HCT116 (cell line): ENCODE data around the gene FBXL15. TPM values are rescaled to one million over a fixed set of nuclear protein-coding genes. Genes with fewer than 3 reads are reported as not detected.
A peak's percentile ranks its signal among the peaks of the same experiment; 100 is the strongest.

Source experiments
- ATAC-seq: fragments of 200-7000 bp; cut with Tn5 transposase; 2 replicates; pipeline ENCODE4 v1.9.1; 2020; ENCODE audit warnings: mild to moderate bottlenecking, moderate library complexity
- BruUV-seq: library from RNA; stranded (reverse); fragments of 400-500 nt; replicated peaks from 2 replicates; lab custom pipeline; 2021; lab: Mats Ljungman, UMichigan
- CTCF ChIA-PET: fragments of 300-600 bp; sonication (Branson Sonifier 250); formaldehyde crosslinking; loops from one replicate; lab custom pipeline; 2021; ENCODE audit warnings: antibody characterized with exemption; lab: Charles Lee
- POLR2A ChIA-PET: fragments of 300-600, 350-600 bp; sonication (Branson Sonifier 250); formaldehyde crosslinking; loops from one replicate; lab custom pipeline; 2021; ENCODE audit warnings: antibody characterized with exemption; lab: Charles Lee
- RAD21 ChIA-PET, 2 experiments: fragments of 300-600 bp; sonication (Branson Sonifier 250); formaldehyde crosslinking; loops; one replicate each; lab custom pipeline; 2023; ENCODE audit warnings: low total read pairs in 2 of 2; ENCODE audit not compliant: uncharacterized antibody in 2 of 2, unreplicated experiment in 2 of 2, low non-redundant PET in 1 of 2; lab: Charles Lee
- DNase-seq: peaks from one replicate; pipeline ENCODE4 v3.0.0-alpha.2; 2010; ENCODE audit warnings: low read depth, low spot score
- H2AFZ ChIP-seq: fragments of 200-600 bp; shearing (Covaris generic), sonication (generic); 2 replicates; pipeline ENCODE4 v1.6.1; 2017; ENCODE audit warnings: low read depth, mixed run types, mixed read lengths, antibody characterized with exemption, low read length; ENCODE audit not compliant: poor library complexity, severe bottlenecking
- H3K27ac ChIP-seq: 2 replicates; pipeline ENCODE4 v1.5.1; 2012; ENCODE audit warnings: low read depth, low read length
- H3K27me3 ChIP-seq: fragments of 200-600 bp; sonication (generic); 2 replicates; pipeline ENCODE4 v1.6.1; 2016; ENCODE audit warnings: mixed run types, low read length, mixed read lengths; ENCODE audit not compliant: insufficient read depth
- H3K36me3 ChIP-seq, 2 experiments: fragments of 200-500 bp in 1 of 2; fragments of 200-600 bp in 1 of 2; sonication (Bioruptor generic) in 1 of 2; sonication (generic) in 1 of 2; 2 replicates each; pipeline versions ENCODE4 v1.5.1 to v1.6.1; 2014 to 2016; ENCODE audit warnings: low read length in 2 of 2, inconsistent platforms in 1 of 2, mixed read lengths in 1 of 2, mixed run types in 1 of 2; ENCODE audit not compliant: insufficient read depth in 2 of 2, control insufficient read depth in 1 of 2
- H3K4me1 ChIP-seq, 2 experiments: fragments of 200-600 bp in 1 of 2; sonication (generic) in 1 of 2; 2 replicates each; pipeline versions ENCODE4 v1.5.1 to v1.6.1; 2012 to 2017; ENCODE audit warnings: low read length in 2 of 2, inconsistent platforms in 1 of 2, mild to moderate bottlenecking in 1 of 2, mixed read lengths in 1 of 2, mixed run types in 1 of 2, moderate library complexity in 1 of 2; ENCODE audit not compliant: insufficient read depth in 2 of 2, control insufficient read depth in 1 of 2
- H3K4me2 ChIP-seq: fragments of 200-600 bp; sonication (generic); 2 replicates; pipeline ENCODE4 v1.6.1; 2017; ENCODE audit warnings: mixed run types, low read length, mixed read lengths
- H3K4me3 ChIP-seq, 2 experiments: fragments of 200-600 bp in 1 of 2; sonication (generic) in 1 of 2; replicated peaks in 1 of 2; 2 replicates each; pipeline ENCODE4 v1.5.1; 2011 to 2016; ENCODE audit warnings: low read length in 2 of 2, control low read depth in 1 of 2, low read depth in 1 of 2, mild to moderate bottlenecking in 1 of 2, mixed read lengths in 1 of 2, mixed run types in 1 of 2
- H3K79me2 ChIP-seq: fragments of 200-600 bp; sonication (generic); 2 replicates; pipeline ENCODE4 v1.6.1; 2017; ENCODE audit warnings: mild to moderate bottlenecking, mixed run types, low read length, moderate library complexity, mixed read lengths; ENCODE audit not compliant: insufficient read depth
- H3K9ac ChIP-seq: fragments of 200-600 bp; sonication (generic); 2 replicates; pipeline ENCODE4 v1.6.1; 2016; ENCODE audit warnings: low read length, mixed read lengths
- H3K9me2 ChIP-seq: fragments of 200-600 bp; sonication (generic), shearing (Covaris generic); 2 replicates; pipeline ENCODE4 v1.6.1; 2017; ENCODE audit warnings: mixed run types, mild to moderate bottlenecking, moderate library complexity; ENCODE audit not compliant: insufficient read depth
- H3K9me3 ChIP-seq, 2 experiments: fragments of 200-500 bp in 1 of 2; fragments of 200-600 bp in 1 of 2; sonication (Bioruptor generic) in 1 of 2; sonication (generic) in 1 of 2; 2 replicates each; pipeline ENCODE4 v1.6.1; 2014 to 2017; ENCODE audit warnings: low read length in 2 of 2, mixed read lengths in 2 of 2, inconsistent platforms in 1 of 2, low read depth in 1 of 2, mild to moderate bottlenecking in 1 of 2, mixed run types in 1 of 2, moderate library complexity in 1 of 2; ENCODE audit not compliant: control insufficient read depth in 1 of 2, insufficient read depth in 1 of 2
- H4K20me1 ChIP-seq: fragments of 200-600 bp; sonication (generic), shearing (Covaris generic); 2 replicates; pipeline ENCODE4 v1.6.1; 2017; ENCODE audit warnings: mixed run types, mild to moderate bottlenecking, moderate library complexity; ENCODE audit not compliant: insufficient read depth
- CBX3 ChIP-seq: IDR thresholded peaks from 2 replicates; pipeline ENCODE4 v1.6.1; 2012; ENCODE audit warnings: low read depth
- EGR1 ChIP-seq: IDR thresholded peaks from 2 replicates; pipeline ENCODE4 v1.6.1; 2012; ENCODE audit warnings: low read depth
- ELF1 ChIP-seq: IDR thresholded peaks from 2 replicates; pipeline ENCODE4 v1.6.1; 2012; ENCODE audit warnings: low read depth, borderline replicate concordance
- EZH2phosphoT487 ChIP-seq: fragments of 200-600 bp; IDR thresholded peaks from 2 replicates; pipeline ENCODE4 v1.6.1; 2018; ENCODE audit warnings: antibody characterized with exemption, borderline replicate concordance
- FOSL1 ChIP-seq: IDR thresholded peaks from 2 replicates; pipeline ENCODE4 v1.6.1; 2012; ENCODE audit warnings: low read depth
- JUND ChIP-seq: IDR thresholded peaks from 2 replicates; pipeline ENCODE4 v1.6.1; 2012
- POLR2AphosphoS5 ChIP-seq: IDR thresholded peaks from 2 replicates; pipeline ENCODE4 v1.6.1; 2011; ENCODE audit warnings: mild to moderate bottlenecking, low read depth, low read length, moderate library complexity
- RAD21 ChIP-seq: IDR thresholded peaks from 2 replicates; pipeline ENCODE4 v1.6.1; 2012; ENCODE audit warnings: low read depth, mild to moderate bottlenecking
- SIN3A ChIP-seq: IDR thresholded peaks from 2 replicates; pipeline ENCODE4 v1.6.1; 2012; ENCODE audit warnings: low read depth
- SP1 ChIP-seq: IDR thresholded peaks from 2 replicates; pipeline ENCODE4 v1.6.1; 2012; ENCODE audit warnings: low read depth
- SRF ChIP-seq: IDR thresholded peaks from 2 replicates; pipeline ENCODE4 v1.6.1; 2012; ENCODE audit warnings: low read depth
- TCF7L2 ChIP-seq: IDR thresholded peaks from 2 replicates; pipeline ENCODE4 v1.7.0; 2011; ENCODE audit warnings: borderline replicate concordance, inconsistent platforms; ENCODE audit not compliant: insufficient read depth, insufficient read length; ENCODE audit errors: extremely low read depth
- YY1 ChIP-seq: IDR thresholded peaks from 2 replicates; pipeline ENCODE4 v1.6.1; 2011; ENCODE audit warnings: low read length, low read depth, moderate library complexity, mild to moderate bottlenecking; ENCODE audit not compliant: insufficient replicate concordance; ENCODE audit errors: extremely low read depth
- ZNF274 ChIP-seq: fragments of 200-500 bp; sonication (Bioruptor generic); IDR thresholded peaks from 2 replicates; pipeline ENCODE4 v1.6.1; 2014; ENCODE audit warnings: mild to moderate bottlenecking, low read depth, low read length, inconsistent platforms
- intact Hi-C: fragments of 100-400 bp; cut with micrococcal nuclease; formaldehyde crosslinking; loops from 2 replicates; pipeline ENCODE4 v1.10.0; 2022
- total RNA-seq: library from RNA; stranded (reverse); gene quantifications from one replicate; pipeline ENCODE4 v1.2.1, GENCODE V29; 2021; ENCODE audit not compliant: unreplicated experiment
- TF ChIP-seq, protein P1 (sequence below), 3 experiments: fragments of 200-600 bp in 1 of 3; sonication (generic) in 1 of 3; IDR thresholded peaks in 2 of 3; conservative IDR thresholded peaks in 1 of 3; 2 replicates each; pipeline ENCODE4 v1.5.1; 2012 to 2017; ENCODE audit warnings: low read depth in 2 of 3, low read length in 2 of 3, antibody characterized with exemption in 1 of 3, borderline replicate concordance in 1 of 3, control low read depth in 1 of 3, mild to moderate bottlenecking in 1 of 3, mixed read lengths in 1 of 3, mixed run types in 1 of 3, moderate library complexity in 1 of 3; ENCODE audit not compliant: insufficient read depth in 1 of 3
- TF ChIP-seq, protein P2 (sequence below): IDR thresholded peaks from 2 replicates; pipeline ENCODE4 v1.6.1; 2012
- TF ChIP-seq, protein P3 (sequence below): IDR thresholded peaks from 2 replicates; pipeline ENCODE4 v1.6.1; 2011; ENCODE audit warnings: mild to moderate bottlenecking, low read length, moderate library complexity; ENCODE audit not compliant: insufficient replicate concordance; ENCODE audit errors: extremely low read depth
- TF ChIP-seq, protein P4 (sequence below): IDR thresholded peaks from 2 replicates; pipeline ENCODE4 v1.6.1; 2012; ENCODE audit warnings: low read depth

FBXL15 gene
- total RNA-seq, 1 experiment from 2014 or later, result 21.1 TPM

DNA sequence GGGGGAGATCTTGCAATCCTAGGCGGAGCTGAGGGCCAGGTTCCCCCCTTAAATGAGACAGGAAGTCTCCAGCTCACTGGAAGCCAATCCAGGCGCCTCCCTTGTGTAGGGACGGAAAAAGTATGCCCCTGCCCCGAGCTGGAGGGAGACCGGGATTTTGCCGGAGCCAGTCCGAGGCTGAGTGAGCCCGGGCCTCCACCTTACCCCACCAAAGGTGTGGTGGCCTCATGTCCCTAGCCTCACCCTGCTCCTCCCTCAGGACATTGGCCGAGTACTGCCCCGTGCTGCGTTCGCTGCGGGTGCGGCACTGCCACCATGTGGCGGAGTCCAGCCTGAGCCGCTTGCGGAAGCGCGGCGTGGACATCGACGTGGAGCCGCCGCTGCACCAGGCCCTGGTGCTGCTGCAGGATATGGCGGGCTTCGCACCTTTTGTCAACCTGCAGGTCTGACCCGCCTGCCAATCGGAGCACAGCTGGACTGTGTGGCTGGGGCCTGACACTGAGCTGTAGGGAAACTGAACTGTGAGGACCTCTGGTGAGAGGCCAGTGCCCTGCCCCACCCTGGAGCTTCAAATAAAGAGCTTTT lies 2.0 kb downstream of the FBXL15 start:
- Histone ChIP-seq H3K27ac (peak overlapping the region; percentile 77), H3K9ac (peak overlapping the region; percentile 87), H3K79me2 (peaks cover 11% of the 10 kb centered on the region), H3K9me3 (no peaks in the 10 kb centered on the region), H3K4me1 (peaks cover 15 to 42% of the 10 kb centered on the region in 2 experiments; a peak in 3 of 4 replicates), H3K4me2 (peak overlapping the region; percentile 93), H2AFZ (no peak overlapping the region), H3K27me3 (no peaks in the 10 kb centered on the region), H3K9me2 (no peaks in the 10 kb centered on the region), H4K20me1 (no peaks in the 10 kb centered on the region), H3K36me3 (peaks cover 0 to 11% of the 10 kb centered on the region in 2 experiments; a peak in 1 of 4 replicates), H3K4me3 (peak overlapping the region; percentile 87 to 94)
- ChIA-PET POLR2A (interaction anchor here (0.9 to 4.2 kb wide), 10 partner anchors 8 to 253 kb away, joined by 3 to 47 read pairs (median 6); partner anchors contain the start of genes C10orf95, CUEDC2 and NFKB2), RAD21 (interaction anchor here (0.7 to 2.2 kb wide), 8 partner anchors 9 to 253 kb away, joined by 3 to 6 read pairs (median 4); partner anchors contain the start of genes CUEDC2 (in 2 of the 2) and C10orf95 (in 1 of the 2)), CTCF (interaction anchor here (0.7 to 4.7 kb wide), 25 partner anchors 9 to 295 kb away, joined by 3 to 98 read pairs (median 4); partner anchors contain the start of genes ACTR1A, CUEDC2, ELOVL3 and GBF1)
- no TSS peak for BruUV-seq
- ATAC-seq, result peak; percentile 62
- intact Hi-C loops, result loop anchor here (1.0 to 5.0 kb wide), 6 partner anchors 27 to 253 kb away; partner anchors contain the start of genes ACTR1A and SUFU
- DNase-seq, result peak; percentile 86
- no peak for TF ChIP-seq FOSL1
- TF ChIP-seq EGR1, result no peak
- no peak for TF ChIP-seq JUND
- TF ChIP-seq POLR2AphosphoS5, result peak; percentile 81
- TF ChIP-seq EZH2phosphoT487, result no peak
- no peak for TF ChIP-seq CBX3
- peak; percentile 58 for TF ChIP-seq TCF7L2
- TF ChIP-seq, protein P1, sequence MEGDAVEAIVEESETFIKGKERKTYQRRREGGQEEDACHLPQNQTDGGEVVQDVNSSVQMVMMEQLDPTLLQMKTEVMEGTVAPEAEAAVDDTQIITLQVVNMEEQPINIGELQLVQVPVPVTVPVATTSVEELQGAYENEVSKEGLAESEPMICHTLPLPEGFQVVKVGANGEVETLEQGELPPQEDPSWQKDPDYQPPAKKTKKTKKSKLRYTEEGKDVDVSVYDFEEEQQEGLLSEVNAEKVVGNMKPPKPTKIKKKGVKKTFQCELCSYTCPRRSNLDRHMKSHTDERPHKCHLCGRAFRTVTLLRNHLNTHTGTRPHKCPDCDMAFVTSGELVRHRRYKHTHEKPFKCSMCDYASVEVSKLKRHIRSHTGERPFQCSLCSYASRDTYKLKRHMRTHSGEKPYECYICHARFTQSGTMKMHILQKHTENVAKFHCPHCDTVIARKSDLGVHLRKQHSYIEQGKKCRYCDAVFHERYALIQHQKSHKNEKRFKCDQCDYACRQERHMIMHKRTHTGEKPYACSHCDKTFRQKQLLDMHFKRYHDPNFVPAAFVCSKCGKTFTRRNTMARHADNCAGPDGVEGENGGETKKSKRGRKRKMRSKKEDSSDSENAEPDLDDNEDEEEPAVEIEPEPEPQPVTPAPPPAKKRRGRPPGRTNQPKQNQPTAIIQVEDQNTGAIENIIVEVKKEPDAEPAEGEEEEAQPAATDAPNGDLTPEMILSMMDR (IDR thresholded peaks at IDR 0.05 in 2 of 3, conservative IDR thresholded peaks at IDR 0.05 in 1 of 3; ENCODE audit: borderline replicate concordance in 1 of 3, insufficient read depth in 1 of 3, low read depth in 2 of 3, low read length in 2 of 3), result peak in 2 of 3 experiments; percentile 95 to 96; a peak in 4 of 6 replicates
- TF ChIP-seq SP1, result no peak
- no peak for TF ChIP-seq SRF
- TF ChIP-seq ELF1, result no peak
- TF ChIP-seq, protein P2, sequence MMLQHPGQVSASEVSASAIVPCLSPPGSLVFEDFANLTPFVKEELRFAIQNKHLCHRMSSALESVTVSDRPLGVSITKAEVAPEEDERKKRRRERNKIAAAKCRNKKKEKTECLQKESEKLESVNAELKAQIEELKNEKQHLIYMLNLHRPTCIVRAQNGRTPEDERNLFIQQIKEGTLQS, result no peak
- TF ChIP-seq YY1, result peak; percentile 86
- TF ChIP-seq, protein P3, sequence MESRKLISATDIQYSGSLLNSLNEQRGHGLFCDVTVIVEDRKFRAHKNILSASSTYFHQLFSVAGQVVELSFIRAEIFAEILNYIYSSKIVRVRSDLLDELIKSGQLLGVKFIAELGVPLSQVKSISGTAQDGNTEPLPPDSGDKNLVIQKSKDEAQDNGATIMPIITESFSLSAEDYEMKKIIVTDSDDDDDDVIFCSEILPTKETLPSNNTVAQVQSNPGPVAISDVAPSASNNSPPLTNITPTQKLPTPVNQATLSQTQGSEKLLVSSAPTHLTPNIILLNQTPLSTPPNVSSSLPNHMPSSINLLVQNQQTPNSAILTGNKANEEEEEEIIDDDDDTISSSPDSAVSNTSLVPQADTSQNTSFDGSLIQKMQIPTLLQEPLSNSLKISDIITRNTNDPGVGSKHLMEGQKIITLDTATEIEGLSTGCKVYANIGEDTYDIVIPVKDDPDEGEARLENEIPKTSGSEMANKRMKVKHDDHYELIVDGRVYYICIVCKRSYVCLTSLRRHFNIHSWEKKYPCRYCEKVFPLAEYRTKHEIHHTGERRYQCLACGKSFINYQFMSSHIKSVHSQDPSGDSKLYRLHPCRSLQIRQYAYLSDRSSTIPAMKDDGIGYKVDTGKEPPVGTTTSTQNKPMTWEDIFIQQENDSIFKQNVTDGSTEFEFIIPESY, result no peak
- TF ChIP-seq SIN3A, result no peak
- no peak for TF ChIP-seq ZNF274
- TF ChIP-seq, protein P4, sequence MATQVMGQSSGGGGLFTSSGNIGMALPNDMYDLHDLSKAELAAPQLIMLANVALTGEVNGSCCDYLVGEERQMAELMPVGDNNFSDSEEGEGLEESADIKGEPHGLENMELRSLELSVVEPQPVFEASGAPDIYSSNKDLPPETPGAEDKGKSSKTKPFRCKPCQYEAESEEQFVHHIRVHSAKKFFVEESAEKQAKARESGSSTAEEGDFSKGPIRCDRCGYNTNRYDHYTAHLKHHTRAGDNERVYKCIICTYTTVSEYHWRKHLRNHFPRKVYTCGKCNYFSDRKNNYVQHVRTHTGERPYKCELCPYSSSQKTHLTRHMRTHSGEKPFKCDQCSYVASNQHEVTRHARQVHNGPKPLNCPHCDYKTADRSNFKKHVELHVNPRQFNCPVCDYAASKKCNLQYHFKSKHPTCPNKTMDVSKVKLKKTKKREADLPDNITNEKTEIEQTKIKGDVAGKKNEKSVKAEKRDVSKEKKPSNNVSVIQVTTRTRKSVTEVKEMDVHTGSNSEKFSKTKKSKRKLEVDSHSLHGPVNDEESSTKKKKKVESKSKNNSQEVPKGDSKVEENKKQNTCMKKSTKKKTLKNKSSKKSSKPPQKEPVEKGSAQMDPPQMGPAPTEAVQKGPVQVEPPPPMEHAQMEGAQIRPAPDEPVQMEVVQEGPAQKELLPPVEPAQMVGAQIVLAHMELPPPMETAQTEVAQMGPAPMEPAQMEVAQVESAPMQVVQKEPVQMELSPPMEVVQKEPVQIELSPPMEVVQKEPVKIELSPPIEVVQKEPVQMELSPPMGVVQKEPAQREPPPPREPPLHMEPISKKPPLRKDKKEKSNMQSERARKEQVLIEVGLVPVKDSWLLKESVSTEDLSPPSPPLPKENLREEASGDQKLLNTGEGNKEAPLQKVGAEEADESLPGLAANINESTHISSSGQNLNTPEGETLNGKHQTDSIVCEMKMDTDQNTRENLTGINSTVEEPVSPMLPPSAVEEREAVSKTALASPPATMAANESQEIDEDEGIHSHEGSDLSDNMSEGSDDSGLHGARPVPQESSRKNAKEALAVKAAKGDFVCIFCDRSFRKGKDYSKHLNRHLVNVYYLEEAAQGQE, result no peak
- no peak for TF ChIP-seq RAD21
